ENCODE results near the gene DCP1B.

Gene DCP1B

DNA sequence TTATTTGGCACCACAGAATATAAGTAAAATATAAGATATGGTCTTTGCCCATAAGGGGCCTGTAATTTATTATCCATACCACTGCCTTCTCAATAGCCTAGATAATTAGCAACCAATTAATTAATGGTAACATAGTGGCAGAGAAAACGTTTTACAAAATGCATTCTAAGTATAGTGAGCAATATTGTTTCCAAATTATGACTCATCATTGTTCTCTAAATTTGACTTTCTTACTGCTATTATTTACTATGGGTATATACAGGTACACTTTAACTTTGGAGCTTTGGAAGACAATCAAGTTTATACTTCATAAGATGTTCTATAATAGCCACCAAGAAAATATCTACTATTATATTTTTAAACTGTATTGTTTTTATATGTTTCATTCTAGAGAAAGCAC lies 26.7 kb downstream of the DCP1B start:
- TF ChIP-seq GATA2 (IDR thresholded peaks at IDR 0.05; ENCODE audit: low read depth, low read length) (no peak), GATA3 (IDR thresholded peaks at IDR 0.05; ENCODE audit: low read depth, low read length) (no peak)

DNA sequence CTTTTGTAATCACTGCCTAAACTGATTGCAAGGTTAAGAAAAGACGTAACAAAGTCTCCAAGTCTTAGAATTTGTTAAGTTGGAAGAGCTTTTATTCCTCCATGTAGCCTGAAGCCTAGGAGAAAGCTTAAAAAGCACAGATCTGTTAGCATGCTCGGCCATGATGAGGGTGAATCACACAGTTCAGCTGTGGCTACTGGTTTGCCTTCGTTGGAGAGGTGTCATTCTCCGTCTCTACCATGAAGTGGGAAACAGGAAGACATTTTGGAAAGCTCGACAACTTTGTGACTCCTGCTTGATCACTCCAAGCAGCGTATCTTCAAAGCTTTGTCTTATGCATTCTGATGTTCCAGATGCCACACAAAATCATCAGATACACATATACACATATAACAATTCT lies 27.1 kb downstream of the DCP1B start:
- TF ChIP-seq GATA3 (IDR thresholded peaks at IDR 0.05; ENCODE audit: low read depth, low read length), result no peak
- TF ChIP-seq GATA2 (IDR thresholded peaks at IDR 0.05; ENCODE audit: low read depth, low read length), result no peak

DNA sequence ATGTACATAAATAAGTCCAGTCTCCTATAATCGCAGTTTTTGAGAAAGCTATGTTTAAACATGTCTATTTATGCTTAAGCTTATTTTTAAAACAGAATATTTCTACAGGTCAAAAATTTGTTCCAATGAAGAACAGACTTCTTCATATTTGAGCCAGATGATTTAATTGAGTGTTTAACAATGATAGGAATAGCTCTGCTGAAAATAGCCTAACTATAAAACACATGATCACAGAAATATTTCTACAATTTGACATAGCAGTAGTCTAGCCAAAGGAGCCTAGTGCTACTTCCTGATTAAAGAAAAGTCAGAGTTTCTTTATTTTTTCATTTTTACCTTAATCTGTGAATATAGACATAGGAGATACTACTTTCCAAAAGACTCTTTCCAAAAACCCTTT lies 29.4 kb downstream of the DCP1B start:
- TF ChIP-seq GATA3 (IDR thresholded peaks at IDR 0.05; ENCODE audit: low read depth, low read length) (no peak), GATA2 (IDR thresholded peaks at IDR 0.05; ENCODE audit: low read depth, low read length) (no peak)

DNA sequence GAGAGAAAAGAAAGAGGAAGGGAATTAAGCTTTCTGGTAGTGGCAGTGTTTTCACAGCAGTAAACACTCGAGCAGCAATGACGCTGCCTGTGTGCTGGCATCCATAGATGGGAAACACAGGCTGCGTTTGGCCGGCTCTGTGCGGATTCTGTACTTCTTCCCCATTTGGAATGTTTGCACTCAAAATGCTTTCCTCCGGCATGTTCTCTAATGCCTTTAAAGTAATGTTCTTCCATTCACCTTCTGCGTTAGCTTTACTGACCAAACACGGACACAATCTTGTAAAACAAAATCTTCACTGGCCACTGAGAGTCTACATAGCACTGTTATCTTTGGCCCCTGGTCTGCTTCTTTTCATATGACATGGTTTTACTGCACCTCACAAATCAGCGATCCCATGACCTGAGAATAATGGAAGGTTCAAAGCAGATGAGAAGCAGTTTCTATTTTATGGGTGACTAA lies 31.4 kb downstream of the DCP1B start:
- TF ChIP-seq GATA3 (IDR thresholded peaks at IDR 0.05; ENCODE audit: low read depth, low read length) (no peak), GATA2 (IDR thresholded peaks at IDR 0.05; ENCODE audit: low read depth, low read length) (no peak)

DNA sequence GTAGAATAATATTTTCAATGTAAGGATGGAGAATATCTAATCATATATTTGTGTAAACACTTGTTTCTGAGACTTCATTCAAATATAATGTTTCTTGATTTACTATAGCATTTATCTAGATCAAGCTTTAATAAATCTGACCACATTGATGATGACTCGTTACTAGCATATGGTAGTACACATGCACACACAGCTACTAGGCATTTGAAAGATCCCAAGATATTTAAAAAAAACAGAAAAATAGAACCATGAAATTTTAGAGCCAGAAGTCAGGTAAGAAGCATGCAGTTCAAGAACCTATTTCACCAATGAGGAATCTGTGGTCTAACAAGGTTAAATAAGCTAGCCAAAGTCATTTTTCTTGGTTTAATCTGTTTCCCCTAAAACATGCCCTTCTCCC lies 32.0 kb downstream of the DCP1B start:
- TF ChIP-seq GATA3 (IDR thresholded peaks at IDR 0.05; ENCODE audit: low read depth, low read length) (no peak), GATA2 (IDR thresholded peaks at IDR 0.05; ENCODE audit: low read depth, low read length) (no peak)

DNA sequence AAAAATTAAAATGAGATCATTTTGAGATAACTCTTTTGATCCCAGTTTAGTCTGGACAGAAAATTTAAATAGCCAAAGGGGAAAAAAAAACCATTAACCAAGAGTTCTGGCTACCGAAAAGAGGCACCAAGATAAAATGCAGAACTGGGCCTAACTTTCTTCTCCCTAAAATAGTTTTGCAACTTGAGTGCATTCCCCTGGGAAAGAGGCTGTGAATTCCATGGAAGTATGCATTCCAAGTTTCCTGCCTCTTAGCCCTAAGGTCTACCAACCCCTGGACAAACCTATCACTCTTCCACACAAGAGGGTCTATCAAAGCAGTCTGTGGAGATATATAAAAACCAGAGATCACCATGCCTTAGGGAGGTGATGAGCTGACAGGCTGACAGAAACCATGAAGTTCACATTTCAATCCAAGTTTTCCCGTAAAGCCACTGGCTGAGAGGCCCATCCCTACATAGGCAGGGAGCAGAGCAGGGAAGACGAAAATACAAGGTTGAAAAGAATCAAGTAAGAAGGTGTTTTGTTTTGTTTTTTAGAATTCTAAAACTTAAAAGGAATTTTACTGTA lies 33.8 kb downstream of the DCP1B start:
- TF ChIP-seq GATA2 (IDR thresholded peaks at IDR 0.05; ENCODE audit: low read depth, low read length), result no peak
- no peak for TF ChIP-seq GATA3 (IDR thresholded peaks at IDR 0.05; ENCODE audit: low read depth, low read length)

DNA sequence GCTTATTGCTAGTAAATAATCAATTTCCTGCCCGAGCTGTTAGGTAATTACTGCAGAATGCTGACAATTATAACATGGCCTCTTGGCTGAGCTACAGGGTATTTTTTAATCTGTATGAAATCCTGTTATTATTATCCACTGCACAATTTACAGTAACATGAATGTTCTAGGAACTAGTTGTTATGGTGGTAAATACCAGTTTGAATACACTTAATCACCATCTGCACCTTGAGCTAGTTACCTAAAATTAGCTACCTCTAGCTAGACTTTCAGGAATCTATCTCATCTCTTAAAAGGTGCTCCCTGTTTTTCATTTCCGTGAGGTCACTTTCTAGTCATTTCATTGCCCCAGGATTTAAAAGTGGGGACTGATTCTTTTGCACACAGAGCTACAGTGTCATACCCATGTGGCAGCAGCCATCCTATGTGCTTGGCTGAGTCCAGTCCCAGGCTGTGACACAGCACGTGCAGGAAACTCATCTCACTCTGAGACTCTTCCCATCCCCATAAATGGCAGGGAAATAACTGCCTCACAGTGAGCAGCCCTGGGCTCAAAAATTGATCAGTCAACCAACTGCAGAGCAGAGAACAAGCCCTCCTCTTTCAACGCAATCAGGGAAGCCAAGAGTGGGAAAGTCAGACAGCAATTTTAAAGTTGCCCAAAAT lies 37.6 kb downstream of the DCP1B start:
- TF ChIP-seq GATA2 (IDR thresholded peaks at IDR 0.05; ENCODE audit: low read depth, low read length), result no peak
- no peak for TF ChIP-seq GATA3 (IDR thresholded peaks at IDR 0.05; ENCODE audit: low read depth, low read length)

DNA sequence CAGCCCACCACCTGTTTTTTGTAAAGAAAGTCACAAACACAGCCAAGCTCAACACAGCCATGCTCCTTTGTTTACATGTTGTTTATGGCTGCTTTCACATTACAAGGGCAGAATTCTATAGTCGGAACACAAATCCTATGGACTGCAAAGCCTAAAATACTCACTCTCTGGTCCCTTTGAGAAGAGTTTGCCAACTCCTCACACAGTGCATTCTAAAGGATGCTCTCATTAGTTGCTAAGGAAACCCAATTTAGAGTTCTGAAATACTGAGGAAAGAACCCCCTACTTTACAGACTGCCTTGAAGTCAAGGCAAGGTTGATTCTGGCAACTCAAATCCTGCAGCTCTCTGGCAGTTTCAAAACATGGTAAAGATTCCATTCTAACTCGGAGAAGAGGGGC lies 38.3 kb downstream of the DCP1B start:
- no peak for TF ChIP-seq GATA2 (IDR thresholded peaks at IDR 0.05; ENCODE audit: low read depth, low read length)
- no peak for TF ChIP-seq GATA3 (IDR thresholded peaks at IDR 0.05; ENCODE audit: low read depth, low read length)

DNA sequence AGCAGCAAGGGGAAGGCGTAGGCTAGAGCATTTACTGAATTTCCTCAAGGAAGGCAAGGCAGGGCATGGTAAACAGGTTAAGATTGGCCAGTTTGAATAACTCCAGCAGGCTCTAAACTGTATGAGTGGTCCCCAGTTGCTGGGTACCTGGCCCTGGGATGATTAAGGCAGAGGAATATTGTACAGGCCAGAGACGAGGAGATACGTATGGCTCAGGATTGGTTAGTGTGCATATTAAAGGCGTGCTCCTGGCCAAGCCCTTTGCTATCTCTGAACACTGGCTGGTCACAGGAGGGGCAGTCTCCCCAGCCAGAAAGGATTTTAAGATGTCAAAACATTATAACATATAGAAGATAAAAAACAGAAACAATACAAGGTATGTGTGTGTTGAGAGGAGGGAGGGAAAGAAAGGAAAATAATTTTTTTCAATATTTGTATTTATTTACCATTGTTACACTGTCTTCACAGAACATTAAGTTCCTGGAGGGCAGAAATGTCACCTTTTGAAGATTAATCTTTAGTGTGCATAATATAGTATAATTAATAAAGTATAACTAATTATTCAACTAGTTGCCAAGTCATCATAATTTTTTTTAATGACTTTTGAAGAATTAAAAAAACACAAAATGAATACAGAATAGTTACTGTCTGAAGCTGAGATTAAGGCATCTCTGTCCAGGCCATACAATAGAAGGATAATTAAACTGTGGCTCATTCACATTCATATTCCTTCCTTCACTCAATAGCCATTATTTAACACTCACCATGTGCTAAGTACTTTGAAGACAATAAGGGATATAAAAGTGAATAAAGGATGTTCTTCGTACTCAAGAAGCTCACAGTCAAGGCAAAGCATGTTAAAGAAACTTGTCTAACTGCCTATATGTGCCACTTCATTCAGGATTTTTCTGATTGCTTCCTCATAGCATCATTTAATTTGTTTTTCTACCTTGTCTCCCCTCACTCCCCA lies 41.9 kb downstream of the DCP1B start:
- TF ChIP-seq GATA2 (IDR thresholded peaks at IDR 0.05; ENCODE audit: low read depth, low read length), result no peak
- TF ChIP-seq GATA3 (IDR thresholded peaks at IDR 0.05; ENCODE audit: low read depth, low read length), result no peak

DNA sequence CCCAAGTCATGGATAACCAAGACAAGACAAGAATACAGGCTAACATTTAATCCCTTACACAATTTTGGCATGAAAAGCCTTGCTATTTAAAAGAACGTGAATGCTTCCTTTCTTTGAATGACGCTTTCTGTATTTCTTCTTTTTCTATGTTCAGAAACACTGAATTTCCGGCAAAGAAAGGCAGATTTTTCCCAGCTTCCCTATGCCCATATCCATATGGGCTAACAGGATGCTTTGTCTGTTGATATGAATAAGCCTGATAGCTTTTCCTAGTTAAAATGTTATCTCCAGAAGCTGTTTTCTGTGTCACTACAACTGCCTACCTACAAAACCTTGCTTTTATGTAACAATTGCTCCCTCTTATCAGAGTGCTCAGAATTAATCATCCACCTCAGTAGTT lies 47.5 kb downstream of the DCP1B start:
- TF ChIP-seq GATA2 (IDR thresholded peaks at IDR 0.05; ENCODE audit: low read depth, low read length) (no peak), GATA3 (IDR thresholded peaks at IDR 0.05; ENCODE audit: low read depth, low read length) (no peak)

DNA sequence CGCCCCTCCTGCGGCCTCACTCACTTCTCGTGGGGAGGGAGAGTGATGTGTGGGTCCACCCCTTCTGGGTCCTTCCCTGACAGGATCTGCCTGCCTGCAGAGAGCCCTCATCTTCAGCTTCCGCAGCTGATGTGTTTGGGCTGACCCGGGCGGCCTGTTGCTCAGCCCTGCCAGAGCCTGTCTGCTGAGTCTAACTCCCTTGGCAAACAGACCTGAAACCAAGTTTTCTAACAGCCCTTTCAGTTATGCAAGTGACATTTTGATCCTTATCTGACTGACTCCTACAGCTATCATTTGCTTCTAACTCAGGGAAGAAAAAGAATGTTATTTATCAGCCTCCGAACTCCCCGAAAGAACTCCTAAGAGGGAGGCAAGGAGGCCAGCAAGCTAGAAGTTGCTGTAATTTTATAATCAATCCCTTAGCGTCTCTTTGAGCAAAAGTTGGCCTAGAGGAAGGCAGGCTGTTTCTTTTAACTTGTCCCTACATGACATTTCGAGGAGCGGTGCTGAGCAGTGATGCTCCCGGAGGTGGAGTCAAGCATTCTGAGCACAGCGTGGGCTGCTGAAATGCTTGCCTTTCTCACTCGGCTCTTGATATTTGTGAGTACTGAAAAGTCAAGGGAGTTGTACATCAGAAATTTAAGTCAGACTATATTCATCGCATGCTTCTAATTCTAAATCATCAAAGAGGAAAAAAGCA lies 54.3 kb downstream of the DCP1B start:
- no peak for TF ChIP-seq GATA3 (IDR thresholded peaks at IDR 0.05; ENCODE audit: low read depth, low read length)
- TF ChIP-seq GATA2 (IDR thresholded peaks at IDR 0.05; ENCODE audit: low read depth, low read length), result no peak

DNA sequence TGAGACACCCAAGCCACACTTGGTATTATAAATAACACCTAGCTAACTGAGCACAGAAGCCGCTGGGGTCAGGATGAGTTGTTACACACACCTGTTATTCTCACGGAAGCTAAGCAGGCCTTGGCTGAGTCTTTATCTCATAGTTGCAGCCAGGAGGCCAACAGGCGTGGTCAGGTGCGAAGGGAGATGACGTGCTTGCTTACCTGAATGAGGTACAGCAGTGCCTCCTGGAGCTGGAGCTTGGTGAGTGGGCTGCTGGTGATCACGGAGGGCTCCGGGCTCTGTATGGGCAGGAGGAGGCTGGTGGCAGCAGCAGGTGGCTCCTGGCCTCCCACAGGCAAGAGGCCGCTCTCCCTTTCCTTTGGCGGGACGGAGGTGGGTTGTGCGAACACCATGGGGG lies 55.4 kb downstream of the DCP1B start:
- TF ChIP-seq GATA2 (IDR thresholded peaks at IDR 0.05; ENCODE audit: low read depth, low read length) (no peak), GATA3 (IDR thresholded peaks at IDR 0.05; ENCODE audit: low read depth, low read length) (no peak)

DNA sequence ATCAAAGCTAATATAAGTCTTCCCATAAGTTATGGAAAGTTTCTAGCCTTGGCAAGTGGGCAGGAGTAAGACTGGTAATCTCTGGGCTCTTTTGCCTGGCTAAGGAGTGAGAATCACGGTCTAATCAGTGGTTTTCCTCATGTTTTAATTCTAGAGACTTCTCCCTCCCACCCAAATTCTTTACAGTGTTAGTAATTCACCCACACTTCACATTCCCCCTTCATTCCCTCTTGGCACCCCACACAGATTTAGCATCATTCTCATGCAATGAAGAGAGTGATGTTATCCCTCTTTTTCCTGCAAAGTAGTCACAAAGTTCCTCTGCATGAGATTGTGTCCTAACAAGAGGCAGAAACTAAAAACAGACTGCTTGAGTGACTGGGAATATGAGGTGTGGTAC lies 57.2 kb downstream of the DCP1B start:
- TF ChIP-seq GATA2 (IDR thresholded peaks at IDR 0.05; ENCODE audit: low read depth, low read length) (no peak), GATA3 (IDR thresholded peaks at IDR 0.05; ENCODE audit: low read depth, low read length) (no peak)

DNA sequence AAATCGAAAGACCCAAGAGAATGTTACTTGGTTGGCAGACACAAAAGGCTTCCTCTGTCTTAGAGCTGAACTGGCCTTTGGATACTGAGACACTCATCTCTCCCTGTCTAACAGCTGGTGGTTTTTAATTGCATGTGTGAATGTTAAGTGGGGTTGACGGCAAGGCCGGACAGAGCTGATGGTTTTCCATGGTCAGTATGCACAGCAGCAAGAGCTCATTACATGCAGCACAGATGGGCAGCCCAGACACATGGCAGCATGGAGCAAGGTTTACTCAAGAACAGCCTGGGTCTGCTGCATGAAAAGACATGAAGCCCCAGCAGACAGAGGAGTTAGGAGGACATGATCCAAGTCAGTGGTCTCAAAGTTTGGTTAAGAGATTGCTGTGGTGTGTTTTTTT lies 58.0 kb downstream of the DCP1B start:
- TF ChIP-seq GATA3 (IDR thresholded peaks at IDR 0.05; ENCODE audit: low read depth, low read length) (no peak), GATA2 (IDR thresholded peaks at IDR 0.05; ENCODE audit: low read depth, low read length) (no peak)

Measured in SH-SY5Y (cell line).